Activated naive CD8-positive, alpha-beta T cell treated with anti-CD3 and anti-CD28 coated beads, Interleukin-2, amount 50 U/mL, for 24 hours (primary cell): ENCODE measurements around the gene VAC14.
A peak's percentile ranks its signal among the peaks of the same experiment; 100 is the strongest.

Experiments
- ATAC-seq: fragments of 150-1000 bp; cut with Tn5 transposase; one replicate; pipeline ENCODE4 v1.10.0; 2021
- DNase-seq: peaks from one replicate; pipeline ENCODE4 v3.0.0; 2021
- H3K27ac Mint-ChIP-seq: one replicate; pipeline ENCODE4 v1.8.0; 2021; ENCODE audit warnings: mild to moderate bottlenecking, mixed read lengths
- H3K27me3 Mint-ChIP-seq: one replicate; pipeline ENCODE4 v1.8.0; 2021; ENCODE audit warnings: mixed read lengths
- H3K36me3 Mint-ChIP-seq: one replicate; pipeline ENCODE4 v1.8.0; 2021; ENCODE audit warnings: low read depth, mixed read lengths
- H3K4me1 Mint-ChIP-seq: one replicate; pipeline ENCODE4 v1.8.0; 2021; ENCODE audit warnings: mixed read lengths
- H3K4me3 Mint-ChIP-seq: one replicate; pipeline ENCODE4 v1.8.0; 2021; ENCODE audit warnings: mild to moderate bottlenecking, moderate library complexity, mixed read lengths
- H3K9me3 Mint-ChIP-seq: one replicate; pipeline ENCODE4 v1.8.0; 2021; ENCODE audit warnings: mixed read lengths

VAC14 gene

DNA sequence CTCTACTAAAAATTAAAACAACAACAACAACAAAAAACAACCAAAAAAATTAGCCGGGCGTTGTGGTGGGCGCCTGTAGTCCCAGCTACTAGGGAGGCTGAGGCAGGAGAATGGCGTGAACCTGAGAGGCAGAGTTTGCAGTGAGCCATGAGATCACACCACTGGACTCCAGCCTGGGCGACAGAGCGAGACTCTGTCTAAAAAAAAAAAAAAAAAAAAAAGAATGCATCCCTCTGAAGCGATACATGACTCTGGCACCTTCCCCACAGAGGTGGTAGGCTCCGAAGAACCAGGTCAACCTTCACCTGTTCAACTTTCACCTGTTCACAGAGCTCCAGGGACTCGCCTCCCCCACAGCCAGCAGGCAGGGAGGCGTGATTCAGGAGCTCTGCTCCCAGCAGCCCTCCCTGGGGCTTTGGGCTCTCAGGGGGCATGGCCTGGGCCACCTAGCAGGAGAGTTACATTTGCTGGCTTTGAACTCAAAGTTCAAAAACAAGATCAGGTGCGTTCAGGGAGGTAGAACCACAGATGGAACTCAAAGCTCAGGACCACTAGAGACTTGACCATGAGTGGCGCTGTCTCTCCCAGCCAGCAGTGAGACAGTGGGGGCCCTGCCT, 5.6 kb downstream of the VAC14 start:
- Mint-ChIP-seq H3K27me3 (no peaks in the 10 kb centered on the region), H3K27ac (no peak overlapping the region), H3K4me1 (peaks cover 18% of the 10 kb centered on the region)

DNA sequence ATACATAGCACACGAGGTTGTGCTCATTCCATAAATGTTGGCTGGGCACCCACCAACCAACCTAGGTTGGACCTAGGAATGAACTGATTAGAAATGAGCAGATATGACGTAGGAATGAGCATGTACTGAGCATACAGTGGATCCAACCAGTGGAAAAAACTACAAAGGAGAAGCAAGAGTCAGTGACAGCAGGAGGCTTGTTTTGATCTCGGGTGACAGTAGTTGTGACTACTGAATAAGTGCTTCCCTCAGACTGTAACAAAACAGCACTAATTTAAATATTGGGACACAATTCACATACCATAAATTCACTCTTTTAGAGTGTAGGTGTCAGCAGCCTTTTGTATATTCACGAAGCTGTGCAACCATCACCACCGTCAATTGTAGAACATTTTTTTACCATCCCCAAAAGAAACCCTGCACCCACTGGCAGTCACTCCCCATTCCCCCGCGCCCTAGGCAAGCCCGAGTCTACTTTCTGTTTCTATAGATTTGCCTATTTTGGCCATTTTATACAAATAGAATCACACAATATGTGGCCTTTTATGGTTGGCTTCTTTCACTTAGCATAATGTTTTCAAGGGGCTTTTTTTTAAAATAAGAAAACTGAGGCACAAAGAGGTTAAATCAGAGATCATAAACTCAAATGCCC, 7.0 kb downstream of the VAC14 start:
- no peak for ATAC-seq
- H3K27me3 Mint-ChIP-seq = no peaks in the 10 kb centered on the region
- H3K36me3 Mint-ChIP-seq = no peaks in the 10 kb centered on the region
- no peaks in the 10 kb centered on the region for H3K9me3 Mint-ChIP-seq
- no peak overlapping the region for H3K4me3 Mint-ChIP-seq
- no peak overlapping the region for H3K27ac Mint-ChIP-seq
- H3K4me1 Mint-ChIP-seq = peaks cover 5% of the 10 kb centered on the region
- no peak for DNase-seq

More for the DNA sequence above, 5.6 kb downstream of the VAC14 start:
- H3K36me3 Mint-ChIP-seq = no peaks in the 10 kb centered on the region
- ATAC-seq = no peak
- H3K4me3 Mint-ChIP-seq = no peak overlapping the region
- no peaks in the 10 kb centered on the region for H3K9me3 Mint-ChIP-seq
- DNase-seq = no peak

DNA sequence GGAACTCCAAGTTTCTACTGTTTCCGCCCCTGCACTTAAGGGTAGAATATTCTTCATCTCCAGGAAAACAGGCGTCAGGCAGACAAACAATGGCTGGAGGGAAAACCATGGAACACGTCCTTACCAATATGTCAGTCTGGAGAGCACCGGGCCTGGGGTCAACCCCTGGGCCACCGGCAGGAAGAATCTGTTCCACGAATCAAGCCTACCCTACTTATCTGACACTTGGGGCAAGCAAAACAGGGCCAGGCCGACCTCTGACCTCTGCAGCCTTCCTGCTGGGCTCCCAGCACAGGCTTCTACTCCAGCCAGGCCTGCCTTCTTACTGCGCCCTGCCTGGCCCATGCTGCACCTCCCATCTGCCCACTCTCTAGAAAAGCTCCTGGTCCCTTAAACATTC, 10.1 kb downstream of the VAC14 start:
- no peak for ATAC-seq
- H3K27me3 Mint-ChIP-seq = no peaks in the 10 kb centered on the region
- no peak for DNase-seq
- no peak overlapping the region for H3K27ac Mint-ChIP-seq
- no peak overlapping the region for H3K4me3 Mint-ChIP-seq
- no peaks in the 10 kb centered on the region for H3K36me3 Mint-ChIP-seq
- no peaks in the 10 kb centered on the region for H3K9me3 Mint-ChIP-seq
- no peaks in the 10 kb centered on the region for H3K4me1 Mint-ChIP-seq

DNA sequence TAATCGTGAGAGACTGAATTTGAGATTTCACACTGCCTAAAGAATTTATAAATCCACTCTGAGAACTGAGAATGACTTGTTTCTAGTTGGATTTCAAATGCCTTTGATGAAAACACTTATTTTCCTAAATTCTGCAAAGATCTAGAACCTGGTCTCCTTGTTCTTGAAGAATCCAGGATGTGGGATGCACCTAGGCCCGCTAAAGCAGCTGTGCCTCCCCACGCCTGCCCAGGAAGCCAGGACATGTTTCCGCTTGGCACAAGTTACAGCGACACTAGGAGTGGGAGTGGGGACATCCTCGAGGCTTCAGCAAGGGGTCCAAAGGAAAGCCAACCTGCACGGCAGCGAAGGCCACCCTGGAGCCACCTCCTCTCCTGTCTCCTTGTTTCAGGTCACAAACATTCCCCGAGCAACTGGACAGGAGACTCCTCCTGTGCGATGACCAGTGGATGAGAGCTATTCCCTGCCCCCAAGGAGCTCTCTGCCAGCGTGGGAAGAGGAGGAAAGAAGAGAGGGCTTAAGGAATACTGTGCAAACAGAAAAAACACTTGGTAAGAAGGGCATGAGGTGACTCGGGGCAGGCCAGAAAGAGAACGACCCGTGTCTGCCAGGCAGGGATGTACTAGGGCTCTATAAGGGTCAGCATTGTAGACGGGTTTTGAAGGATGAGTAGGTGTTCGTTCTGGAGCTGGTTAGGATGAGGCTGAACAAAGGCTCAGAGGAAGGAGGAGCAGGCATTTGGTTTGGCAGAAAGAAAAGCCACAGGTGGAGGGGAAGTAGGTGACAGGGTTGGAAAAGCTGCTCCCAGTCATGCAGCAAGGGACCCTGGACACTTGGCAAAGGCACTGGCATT, 11.1 kb downstream of the VAC14 start:
- no peaks in the 10 kb centered on the region for H3K4me1 Mint-ChIP-seq
- H3K4me3 Mint-ChIP-seq = no peak overlapping the region
- H3K9me3 Mint-ChIP-seq = no peaks in the 10 kb centered on the region
- DNase-seq (no peak), ATAC-seq (no peak)
- H3K36me3 Mint-ChIP-seq = no peaks in the 10 kb centered on the region
- no peak overlapping the region for H3K27ac Mint-ChIP-seq
- H3K27me3 Mint-ChIP-seq = no peaks in the 10 kb centered on the region

DNA sequence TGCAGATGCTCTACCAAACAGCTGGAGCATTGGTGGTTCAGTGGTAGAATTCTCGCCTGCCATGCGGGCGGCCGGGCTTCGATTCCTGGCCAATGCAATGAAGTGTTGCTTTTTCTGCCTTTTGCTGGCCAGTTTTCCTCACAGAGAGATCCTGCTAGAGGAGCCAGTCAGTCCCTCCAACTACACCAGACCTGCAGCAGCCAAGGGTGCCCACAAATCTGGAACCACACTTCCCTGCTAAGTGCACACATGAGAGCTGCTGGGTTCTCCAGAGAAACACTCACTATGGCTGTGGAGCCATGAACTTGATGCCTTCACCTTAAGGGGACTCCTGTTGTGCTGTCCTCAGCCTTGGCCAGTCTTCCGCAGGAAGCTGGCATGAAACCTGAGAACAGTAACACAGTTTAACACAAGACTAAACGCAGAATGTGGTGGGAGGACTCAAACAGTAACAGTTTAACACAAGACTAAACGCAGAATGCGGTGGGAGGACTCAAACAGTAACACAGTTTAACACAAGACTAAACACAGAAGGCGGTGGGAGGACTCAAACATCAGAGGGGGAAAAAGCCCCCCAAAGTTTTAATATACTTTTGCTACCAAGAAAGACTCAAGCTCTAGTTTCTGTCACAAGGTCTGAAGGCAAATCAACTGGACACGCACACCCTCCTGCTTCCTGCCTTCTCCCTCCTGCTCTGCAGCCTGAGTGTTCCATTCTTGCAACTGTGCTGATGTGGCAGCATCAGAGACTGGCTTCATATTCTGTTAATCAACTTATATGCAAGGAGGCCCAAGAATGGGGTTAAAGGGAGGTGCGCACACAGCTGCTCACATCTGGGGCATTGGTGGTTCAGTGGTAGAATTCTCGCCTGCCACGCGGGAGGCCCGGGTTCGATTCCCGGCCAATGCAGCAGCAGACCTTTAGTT, 12.0 kb downstream of the VAC14 start:
- no peak overlapping the region for H3K27ac Mint-ChIP-seq

DNA sequence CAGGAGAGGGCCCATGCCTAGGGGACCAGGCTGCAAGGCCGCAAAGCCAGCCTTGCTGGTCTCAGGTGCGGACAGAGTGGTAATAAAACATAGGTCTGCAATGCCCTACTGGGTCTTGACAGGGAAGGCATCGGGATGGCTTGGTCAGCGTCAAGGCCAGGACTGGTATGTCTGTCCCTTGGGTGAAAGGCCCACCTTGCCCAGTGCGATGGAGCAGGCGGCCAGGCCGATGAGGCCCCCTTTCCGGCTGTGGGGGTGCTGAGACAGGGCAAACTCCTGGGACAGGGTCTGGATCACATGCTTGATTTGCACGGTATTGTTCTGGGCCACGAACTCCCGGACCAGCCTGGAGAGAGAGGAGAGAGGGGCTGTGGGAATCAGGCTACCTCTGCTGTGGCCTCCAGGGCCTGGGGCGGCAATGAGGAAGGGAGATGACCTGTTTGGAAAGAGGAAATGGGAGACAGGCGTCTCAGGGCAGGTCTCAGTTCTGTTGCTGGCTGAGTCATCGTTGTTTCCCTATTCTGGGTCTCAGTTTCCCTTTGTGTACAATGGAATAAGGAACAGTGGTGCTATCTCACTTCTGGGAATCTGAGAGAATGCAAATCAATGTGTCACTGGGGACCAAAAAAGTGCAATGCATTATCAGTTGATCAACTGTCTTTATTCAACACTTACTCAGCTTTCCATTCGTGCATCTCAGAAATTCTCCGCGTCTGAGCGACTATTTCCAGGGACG, 14.8 kb downstream of the VAC14 start:
- DNase-seq = no peak
- Mint-ChIP-seq H3K9me3 (no peaks in the 10 kb centered on the region), H3K27ac (no peak overlapping the region), H3K4me1 (no peaks in the 10 kb centered on the region), H3K27me3 (no peaks in the 10 kb centered on the region), H3K36me3 (peaks cover 31% of the 10 kb centered on the region), H3K4me3 (no peak overlapping the region)
- ATAC-seq = peak; percentile 4

More for the DNA sequence above, 12.0 kb downstream of the VAC14 start:
- Mint-ChIP-seq H3K36me3 (peaks cover 8% of the 10 kb centered on the region), H3K4me3 (no peak overlapping the region), H3K4me1 (no peaks in the 10 kb centered on the region), H3K27me3 (no peaks in the 10 kb centered on the region), H3K9me3 (no peaks in the 10 kb centered on the region)
- ATAC-seq (no peak), DNase-seq (no peak)

DNA sequence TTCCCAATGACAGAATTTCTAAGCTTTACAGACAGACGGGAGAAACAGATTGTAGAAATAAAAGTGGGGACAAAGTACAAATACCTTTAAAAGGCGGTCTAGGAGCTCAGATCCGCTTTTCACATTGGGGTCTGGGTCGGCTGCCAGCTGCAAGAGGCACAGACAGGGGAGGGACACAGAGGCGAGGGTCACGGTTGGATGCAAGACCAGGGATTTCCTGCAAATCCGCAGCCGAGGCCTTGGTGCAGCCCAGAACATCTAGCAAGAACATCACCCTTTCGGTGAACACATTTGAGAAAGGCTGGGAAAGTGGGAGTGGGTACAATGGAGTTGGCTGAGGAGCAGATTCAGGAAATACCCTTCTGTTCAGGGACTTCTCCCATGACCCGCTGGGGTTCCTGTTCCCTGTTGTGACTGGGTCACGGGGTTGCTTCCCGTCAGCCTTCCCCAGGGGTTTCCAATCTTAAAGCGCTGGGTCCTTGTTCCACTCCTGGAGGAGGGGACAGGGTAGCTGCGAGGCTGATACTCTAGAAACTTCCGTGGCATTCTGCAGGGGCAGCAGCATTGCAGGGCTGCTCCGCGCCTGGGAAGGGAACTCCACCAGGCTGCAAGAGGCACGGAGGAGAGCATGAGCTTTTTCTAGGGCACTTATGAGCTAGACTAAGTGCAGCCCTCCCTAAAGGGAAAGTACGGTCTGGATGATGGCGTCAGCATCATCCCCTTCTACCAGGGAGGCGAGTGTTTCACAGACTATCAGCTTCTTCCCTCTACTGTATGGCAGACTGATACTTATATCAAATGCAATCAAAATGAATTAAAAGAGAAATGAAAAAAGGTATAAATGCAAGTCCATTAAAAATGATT, 16.0 kb downstream of the VAC14 start:
- ATAC-seq (no peak), DNase-seq (no peak)
- Mint-ChIP-seq H3K4me1 (no peaks in the 10 kb centered on the region), H3K27me3 (no peaks in the 10 kb centered on the region), H3K9me3 (no peaks in the 10 kb centered on the region), H3K36me3 (peaks cover 39% of the 10 kb centered on the region), H3K4me3 (no peak overlapping the region), H3K27ac (no peak overlapping the region)

DNA sequence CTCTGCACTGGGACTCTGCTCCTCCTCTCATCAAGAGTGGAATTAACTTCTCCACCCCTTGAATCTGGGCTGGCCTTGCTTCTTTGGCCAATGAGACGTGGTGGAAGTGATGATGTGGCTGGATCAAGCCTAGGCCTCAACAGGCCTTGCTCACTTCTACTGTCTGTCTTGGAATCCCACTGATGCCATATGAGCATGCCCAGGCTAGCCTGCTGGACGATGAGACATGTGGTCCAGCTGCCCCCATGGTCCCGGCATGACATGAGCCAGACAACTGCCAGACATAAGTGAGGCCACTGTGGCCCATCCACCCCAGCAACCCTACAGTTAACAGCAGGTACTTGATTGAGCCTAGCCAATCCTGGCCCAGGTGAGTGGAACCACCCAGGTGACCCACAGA, 18.7 kb downstream of the VAC14 start:
- Mint-ChIP-seq H3K4me1 (no peaks in the 10 kb centered on the region), H3K27ac (no peak overlapping the region), H3K36me3 (peaks cover 43% of the 10 kb centered on the region), H3K4me3 (no peak overlapping the region), H3K9me3 (no peaks in the 10 kb centered on the region), H3K27me3 (no peaks in the 10 kb centered on the region)
- DNase-seq (no peak), ATAC-seq (no peak)

DNA sequence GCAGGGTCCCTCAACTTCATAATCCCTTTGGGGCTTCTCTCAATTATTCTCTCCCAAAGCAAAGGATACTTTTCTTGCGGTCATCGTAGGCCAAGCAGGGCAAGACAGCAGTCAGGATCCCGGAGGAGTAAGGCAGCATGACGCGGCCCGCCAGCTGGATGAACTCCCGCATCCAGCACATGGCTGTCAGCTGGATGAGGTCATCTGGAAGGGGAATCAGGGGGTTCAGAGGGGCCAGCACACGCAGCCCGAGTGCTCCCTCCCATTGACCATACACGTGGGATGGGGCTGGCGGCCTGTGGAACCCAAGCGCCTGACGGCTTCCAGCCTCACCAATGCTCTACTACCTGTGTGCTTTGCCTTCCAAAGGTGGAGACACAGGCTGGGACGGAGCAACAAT, 19.2 kb downstream of the VAC14 start:
- DNase-seq = no peak
- Mint-ChIP-seq H3K27ac (no peak overlapping the region), H3K36me3 (peaks cover 46% of the 10 kb centered on the region), H3K9me3 (no peaks in the 10 kb centered on the region), H3K4me3 (no peak overlapping the region), H3K4me1 (no peaks in the 10 kb centered on the region), H3K27me3 (no peaks in the 10 kb centered on the region)
- ATAC-seq = no peak

DNA sequence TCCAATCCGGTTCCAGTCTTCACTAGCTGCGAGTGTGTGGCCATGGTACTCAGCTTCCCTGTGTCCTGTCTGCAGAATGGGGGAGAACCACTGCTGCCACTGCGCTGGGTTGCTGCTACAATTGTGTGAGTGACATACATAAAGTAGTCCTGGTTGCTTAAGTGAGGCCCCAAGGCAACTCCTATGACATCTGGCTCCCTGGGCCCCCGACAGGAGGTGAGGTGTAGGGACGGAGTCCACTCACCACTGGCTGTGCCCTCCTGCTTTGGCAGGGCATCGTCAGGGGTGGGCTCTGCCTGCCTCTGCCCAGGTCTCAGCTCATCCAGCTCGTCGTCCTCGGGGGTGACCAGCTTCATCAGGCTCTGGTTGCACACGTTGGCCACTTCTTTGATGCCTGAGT, 20.4 kb downstream of the VAC14 start:
- ATAC-seq (no peak), DNase-seq (no peak)
- Mint-ChIP-seq H3K27me3 (no peaks in the 10 kb centered on the region), H3K27ac (no peak overlapping the region), H3K4me3 (no peak overlapping the region), H3K9me3 (no peaks in the 10 kb centered on the region), H3K36me3 (peaks cover 48% of the 10 kb centered on the region), H3K4me1 (no peaks in the 10 kb centered on the region)

DNA sequence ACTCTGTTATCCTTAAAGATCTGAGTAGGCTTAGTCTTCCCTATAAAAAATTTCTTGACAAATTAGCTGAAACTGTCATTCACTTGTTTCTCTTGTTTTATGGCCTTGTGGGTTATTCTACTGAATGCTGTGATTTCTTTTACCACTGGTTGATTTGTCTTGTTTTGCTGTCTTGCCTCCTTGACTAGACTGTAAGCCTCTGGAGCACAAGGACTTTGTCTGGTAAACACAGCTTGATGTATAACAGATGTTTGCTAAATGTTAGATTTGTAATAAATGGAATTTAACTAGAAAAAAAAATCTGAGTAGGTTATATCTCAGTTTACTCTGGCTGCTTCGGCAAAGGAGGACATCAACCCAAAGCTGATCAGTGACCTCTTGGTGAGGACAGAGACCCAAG, 21.6 kb downstream of the VAC14 start:
- H3K27ac Mint-ChIP-seq = no peak overlapping the region
- DNase-seq (no peak), ATAC-seq (no peak)
- no peaks in the 10 kb centered on the region for H3K27me3 Mint-ChIP-seq
- H3K9me3 Mint-ChIP-seq = no peaks in the 10 kb centered on the region
- peaks cover 47% of the 10 kb centered on the region for H3K36me3 Mint-ChIP-seq
- H3K4me1 Mint-ChIP-seq = no peaks in the 10 kb centered on the region
- no peak overlapping the region for H3K4me3 Mint-ChIP-seq

DNA sequence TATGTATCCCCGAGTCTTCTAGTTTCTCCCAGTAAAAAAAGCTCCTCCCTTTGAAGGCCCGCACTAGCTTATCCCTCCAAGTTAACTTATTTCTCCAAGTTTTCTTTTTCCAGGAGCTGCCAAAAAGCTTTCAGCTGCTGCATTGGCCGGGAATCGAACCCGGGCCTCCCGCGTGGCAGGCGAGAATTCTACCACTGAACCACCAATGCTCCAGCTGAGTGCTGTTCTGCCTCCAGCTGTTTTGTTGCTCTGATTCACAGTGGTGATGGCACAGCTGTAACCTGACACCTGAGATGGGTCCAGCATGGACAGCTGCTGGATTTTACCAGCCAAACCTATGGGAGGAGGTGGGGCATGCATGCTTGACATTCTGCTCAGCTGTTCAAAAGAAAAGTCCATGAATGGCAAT, 22.1 kb downstream of the VAC14 start:
- DNase-seq = no peak
- H3K27ac Mint-ChIP-seq = no peak overlapping the region
- peaks cover 44% of the 10 kb centered on the region for H3K36me3 Mint-ChIP-seq
- no peaks in the 10 kb centered on the region for H3K27me3 Mint-ChIP-seq
- H3K9me3 Mint-ChIP-seq = no peaks in the 10 kb centered on the region
- no peaks in the 10 kb centered on the region for H3K4me1 Mint-ChIP-seq
- no peak overlapping the region for H3K4me3 Mint-ChIP-seq
- ATAC-seq = no peak

DNA sequence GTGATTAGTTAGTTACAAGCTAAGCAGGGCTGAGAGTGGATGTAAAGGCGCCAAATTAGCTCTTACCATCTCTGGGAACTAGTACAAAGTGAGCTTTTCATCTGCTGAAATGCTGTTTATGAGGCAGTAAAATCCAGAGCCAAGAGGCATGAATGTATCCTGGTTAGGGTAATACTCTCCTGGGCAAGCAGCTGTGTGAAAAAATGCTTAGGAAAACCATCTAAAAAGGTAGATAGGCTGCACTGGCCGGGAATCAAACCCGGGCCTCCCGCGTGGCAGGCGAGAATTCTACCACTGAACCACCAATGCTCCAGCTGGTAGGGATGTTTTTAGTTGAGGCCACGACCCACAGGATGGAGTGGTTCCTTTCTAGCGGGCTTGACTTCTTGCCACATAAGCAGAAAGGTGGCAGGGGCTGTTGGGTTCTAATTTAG, 23.0 kb downstream of the VAC14 start:
- no peaks in the 10 kb centered on the region for H3K9me3 Mint-ChIP-seq
- no peaks in the 10 kb centered on the region for H3K4me1 Mint-ChIP-seq
- peaks cover 37% of the 10 kb centered on the region for H3K36me3 Mint-ChIP-seq
- ATAC-seq = no peak
- H3K27me3 Mint-ChIP-seq = no peaks in the 10 kb centered on the region
- no peak overlapping the region for H3K4me3 Mint-ChIP-seq
- no peak for DNase-seq
- no peak overlapping the region for H3K27ac Mint-ChIP-seq
